Measurements from ENCODE around the gene SPEG.

The SPEG gene

DNA sequence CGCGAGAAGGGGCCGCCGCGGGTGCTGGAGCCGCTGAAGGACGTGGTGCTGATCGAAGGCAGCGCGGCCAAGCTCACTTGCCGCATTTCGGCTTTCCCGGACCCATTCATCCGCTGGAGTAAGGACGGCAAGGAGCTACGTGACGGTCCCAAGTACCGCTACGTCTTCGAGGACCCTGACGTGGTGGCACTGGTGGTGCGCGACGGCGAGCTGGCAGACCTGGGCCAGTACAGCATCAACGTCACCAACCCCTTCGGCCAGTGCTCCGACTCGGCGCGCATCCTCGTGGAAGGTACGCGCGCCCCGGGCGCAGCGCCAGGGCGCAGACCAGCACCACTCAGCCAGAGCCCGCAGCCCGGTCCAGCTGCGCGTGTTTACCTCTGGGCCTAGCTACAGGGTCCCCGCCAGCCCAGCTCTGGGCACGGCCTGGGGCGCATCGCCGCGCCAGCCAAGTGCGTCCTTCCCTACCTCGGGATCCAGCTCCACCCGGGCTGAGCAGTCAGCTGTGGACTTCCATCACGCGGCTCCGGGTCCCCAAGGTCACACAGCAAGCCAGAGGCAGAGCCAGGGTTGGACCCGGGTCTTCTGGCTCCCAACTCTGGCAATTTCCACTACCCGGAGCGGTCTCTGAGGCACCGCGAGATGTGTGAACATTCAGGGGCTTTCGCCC is 62.3 kb downstream of the SPEG start:
- TF ChIP-seq, protein P1, sequence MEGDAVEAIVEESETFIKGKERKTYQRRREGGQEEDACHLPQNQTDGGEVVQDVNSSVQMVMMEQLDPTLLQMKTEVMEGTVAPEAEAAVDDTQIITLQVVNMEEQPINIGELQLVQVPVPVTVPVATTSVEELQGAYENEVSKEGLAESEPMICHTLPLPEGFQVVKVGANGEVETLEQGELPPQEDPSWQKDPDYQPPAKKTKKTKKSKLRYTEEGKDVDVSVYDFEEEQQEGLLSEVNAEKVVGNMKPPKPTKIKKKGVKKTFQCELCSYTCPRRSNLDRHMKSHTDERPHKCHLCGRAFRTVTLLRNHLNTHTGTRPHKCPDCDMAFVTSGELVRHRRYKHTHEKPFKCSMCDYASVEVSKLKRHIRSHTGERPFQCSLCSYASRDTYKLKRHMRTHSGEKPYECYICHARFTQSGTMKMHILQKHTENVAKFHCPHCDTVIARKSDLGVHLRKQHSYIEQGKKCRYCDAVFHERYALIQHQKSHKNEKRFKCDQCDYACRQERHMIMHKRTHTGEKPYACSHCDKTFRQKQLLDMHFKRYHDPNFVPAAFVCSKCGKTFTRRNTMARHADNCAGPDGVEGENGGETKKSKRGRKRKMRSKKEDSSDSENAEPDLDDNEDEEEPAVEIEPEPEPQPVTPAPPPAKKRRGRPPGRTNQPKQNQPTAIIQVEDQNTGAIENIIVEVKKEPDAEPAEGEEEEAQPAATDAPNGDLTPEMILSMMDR (IDR thresholded peaks at IDR 0.05; ENCODE audit: extremely low read depth, missing control alignments), result no peak

DNA sequence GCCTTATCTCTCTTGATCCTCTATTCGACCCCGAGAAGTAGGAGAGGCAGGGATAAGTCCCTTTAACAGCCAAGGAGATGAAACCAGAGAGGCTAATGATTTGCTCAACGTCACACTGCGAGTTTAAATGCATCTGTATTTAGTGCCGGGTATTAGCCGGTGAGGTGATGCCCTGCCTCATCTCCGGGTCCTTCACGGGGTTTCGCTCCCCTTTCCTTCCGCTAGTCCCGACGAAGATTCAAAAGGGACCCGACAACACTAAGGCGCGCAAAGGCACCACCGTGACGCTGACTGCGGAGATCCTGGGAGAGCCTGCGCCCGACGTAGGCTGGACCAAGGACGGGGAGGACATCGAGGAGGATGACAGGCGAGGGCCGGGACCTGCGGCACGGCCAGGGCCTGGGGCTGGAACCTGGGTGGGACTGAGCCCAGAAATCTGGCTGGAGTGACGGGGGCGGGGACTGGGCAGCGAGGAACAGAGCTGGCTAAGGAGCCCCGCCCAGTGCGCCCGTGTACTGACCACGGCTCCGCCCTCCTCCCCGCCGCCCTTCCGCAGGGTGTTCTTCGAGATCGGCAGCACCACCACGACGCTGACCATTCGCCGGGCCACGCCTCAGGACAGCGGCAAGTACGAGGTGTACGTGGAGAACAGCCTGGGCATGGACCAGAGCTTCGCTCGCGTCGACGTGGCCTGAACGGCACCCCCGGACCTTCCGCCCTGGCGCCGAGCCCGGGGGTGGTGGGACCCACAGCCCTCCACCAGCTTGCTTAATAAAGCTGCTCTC is 63.0 kb downstream of the SPEG start:
- TF ChIP-seq, protein P1 (IDR thresholded peaks at IDR 0.05; ENCODE audit: extremely low read depth, missing control alignments), result no peak
- peak; percentile 85 for DNase-seq (ENCODE audit: low spot score)

More for the DNA sequence above, 62.3 kb downstream of the SPEG start:
- DNase-seq (ENCODE audit: low spot score), result no peak

DNA sequence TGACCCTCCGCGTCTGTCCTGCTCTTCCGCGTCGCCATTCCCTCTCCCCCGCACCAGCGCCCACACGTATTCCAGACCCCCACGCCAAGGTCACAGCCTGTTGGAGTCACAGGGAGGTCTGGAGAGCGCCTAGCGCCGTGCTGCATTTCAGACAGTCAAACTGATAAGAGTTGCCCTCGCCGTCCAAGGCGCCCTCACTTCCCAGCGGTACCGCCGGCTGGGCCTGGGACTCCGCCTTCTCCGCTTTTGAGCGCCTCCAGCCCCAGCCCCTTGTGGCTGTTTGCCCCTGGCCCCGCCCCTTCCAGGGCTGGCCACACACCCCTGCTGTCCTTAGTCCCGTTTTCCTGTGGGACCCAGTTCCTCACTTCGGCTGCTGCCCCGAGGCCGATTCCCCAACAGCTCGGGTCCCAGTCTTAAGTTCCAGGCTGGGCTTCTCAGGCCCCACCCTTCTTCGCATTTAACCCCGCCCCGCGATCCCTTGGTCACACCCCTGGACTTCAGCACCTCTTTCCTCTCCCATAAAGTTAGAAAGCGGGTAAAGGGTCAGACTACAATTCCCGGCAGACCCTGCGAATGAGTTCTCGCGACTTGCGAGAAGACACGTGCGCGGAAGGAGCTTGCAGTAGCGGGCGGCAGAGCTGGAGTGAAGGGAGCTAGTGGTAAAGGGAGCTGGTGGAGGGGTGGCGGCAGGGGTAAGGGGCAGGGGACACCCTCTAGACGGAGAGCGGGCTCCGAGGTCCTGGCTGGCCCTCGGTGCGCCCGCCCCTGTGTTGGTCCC is 63.8 kb downstream of the SPEG start, which contains the start of gene GMPPA:
GMPPA (plus strand) TSS at position 612 of the 778 bp plus-strand sequence. CDS start 1,085 bp downstream, outside the sequence.
- peak; percentile 98 for DNase-seq (ENCODE audit: low spot score)
- TF ChIP-seq, protein P1 (IDR thresholded peaks at IDR 0.05; ENCODE audit: extremely low read depth, missing control alignments), result no peak

DNA sequence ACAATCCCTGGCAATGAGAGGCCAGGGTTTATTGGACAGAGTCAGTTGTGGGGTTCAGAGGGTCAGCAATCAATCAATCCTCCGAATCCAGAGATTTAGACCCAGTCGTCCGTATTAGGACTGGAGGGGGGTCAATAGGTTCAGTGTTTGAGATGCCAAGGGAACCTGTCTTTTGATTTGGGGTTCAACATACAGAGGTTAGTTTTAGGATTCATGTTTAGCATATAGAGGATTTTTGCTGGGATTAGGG is 64.3 kb downstream of the SPEG start:
- TF ChIP-seq, protein P1 (IDR thresholded peaks at IDR 0.05; ENCODE audit: extremely low read depth, missing control alignments), result no peak
- no peak for DNase-seq (ENCODE audit: low spot score)

DNA sequence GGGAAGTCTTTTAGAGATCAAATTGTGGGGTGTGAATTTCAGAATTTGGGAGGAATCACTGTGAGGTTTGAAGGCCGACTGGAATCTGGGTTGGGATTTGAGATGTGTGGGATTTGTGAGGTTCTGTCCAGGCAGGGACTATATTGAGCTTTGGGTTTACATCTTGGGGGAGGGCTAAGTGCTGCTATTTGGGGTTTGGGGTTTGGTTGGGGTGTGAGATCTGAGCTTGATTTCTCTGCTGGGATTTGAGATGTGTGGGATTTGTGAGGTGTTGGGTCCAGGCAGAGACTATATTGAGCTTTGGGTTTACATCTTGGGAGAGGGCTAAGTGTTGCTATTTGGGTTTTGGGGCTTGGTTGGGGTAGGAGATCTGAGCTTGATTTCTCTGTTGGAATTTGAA is 64.9 kb downstream of the SPEG start:
- TF ChIP-seq, protein P1 (IDR thresholded peaks at IDR 0.05; ENCODE audit: extremely low read depth, missing control alignments), result no peak
- no peak for DNase-seq (ENCODE audit: low spot score)

DNA sequence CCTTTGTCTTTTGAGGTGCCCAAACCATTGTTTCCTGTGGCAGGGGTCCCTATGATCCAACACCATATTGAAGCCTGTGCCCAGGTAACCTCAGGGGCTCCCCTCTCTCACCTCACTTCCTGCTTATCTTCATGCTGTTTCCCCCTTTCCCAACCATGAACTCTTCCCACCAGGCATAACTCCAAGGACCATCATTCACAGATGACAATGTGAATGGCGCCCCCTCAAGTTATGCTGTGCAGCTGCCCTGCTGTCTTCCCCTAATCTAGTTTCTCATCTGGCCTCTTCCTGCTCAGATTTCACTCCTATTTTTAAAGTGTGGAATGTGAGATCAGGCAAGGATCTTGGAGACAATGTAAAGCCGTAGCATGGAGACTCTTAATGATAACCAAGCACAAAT is 65.5 kb downstream of the SPEG start:
- TF ChIP-seq, protein P1 (IDR thresholded peaks at IDR 0.05; ENCODE audit: extremely low read depth, missing control alignments), result no peak
- no peak for DNase-seq (ENCODE audit: low spot score)

DNA sequence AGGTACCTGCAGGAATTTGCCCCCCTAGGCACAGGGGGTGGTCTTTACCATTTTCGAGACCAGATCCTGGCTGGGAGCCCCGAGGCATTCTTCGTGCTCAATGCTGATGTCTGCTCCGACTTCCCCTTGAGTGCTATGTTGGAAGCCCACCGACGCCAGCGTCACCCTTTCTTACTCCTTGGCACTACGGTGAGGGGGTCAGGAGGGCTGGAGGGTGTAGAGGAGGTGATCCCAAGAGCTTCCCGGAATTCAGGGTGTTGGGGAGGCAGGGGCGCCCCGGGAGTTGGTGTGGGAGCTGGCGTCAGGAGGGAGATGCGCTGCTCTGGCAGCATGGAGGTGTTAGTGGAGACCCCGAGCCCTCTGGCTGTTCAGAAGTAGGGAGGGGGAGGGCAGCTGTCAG is 67.2 kb downstream of the SPEG start:
- DNase-seq (ENCODE audit: low spot score), result no peak
- TF ChIP-seq, protein P1 (IDR thresholded peaks at IDR 0.05; ENCODE audit: extremely low read depth, missing control alignments), result no peak

All from GM20000 (cell line).